ENCODE results near the gene PAX5. TPM values are rescaled to one million over a fixed set of nuclear protein-coding genes. Genes with fewer than 3 reads are reported as not detected.
A peak's percentile ranks its signal among the peaks of the same experiment; 100 is the strongest.

Gene PAX5
- total RNA-seq, 2 experiments from 2014 or later = 62.5 to 141 TPM

DNA sequence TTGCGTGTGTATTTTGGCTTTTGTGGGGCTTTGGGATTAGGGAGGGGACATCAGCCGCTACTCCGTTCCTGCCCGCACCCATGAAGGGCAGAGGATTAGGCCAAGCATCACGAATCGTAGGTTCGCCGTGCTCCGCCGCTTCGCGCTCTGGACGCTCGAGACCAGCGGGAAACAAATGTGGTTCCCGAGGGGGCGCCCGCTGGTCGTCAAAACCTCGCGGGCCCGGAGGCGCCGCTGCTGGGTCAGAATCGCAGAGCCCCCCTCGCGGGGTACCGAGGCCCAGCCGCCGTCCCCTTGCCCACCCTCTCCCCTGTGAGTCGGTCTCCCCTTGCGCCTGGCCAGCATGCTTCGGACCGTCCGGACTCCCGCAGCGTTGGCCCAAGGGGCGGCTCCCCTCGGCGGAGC lies 2.3 kb upstream of the PAX5 start:
- CTCF ChIA-PET (ENCODE audit: unreplicated experiment) = interaction anchor here (0.6 kb wide), 1 partner anchor 38 kb away, joined by 3 read pairs; no protein-coding TSS in a partner anchor

DNA sequence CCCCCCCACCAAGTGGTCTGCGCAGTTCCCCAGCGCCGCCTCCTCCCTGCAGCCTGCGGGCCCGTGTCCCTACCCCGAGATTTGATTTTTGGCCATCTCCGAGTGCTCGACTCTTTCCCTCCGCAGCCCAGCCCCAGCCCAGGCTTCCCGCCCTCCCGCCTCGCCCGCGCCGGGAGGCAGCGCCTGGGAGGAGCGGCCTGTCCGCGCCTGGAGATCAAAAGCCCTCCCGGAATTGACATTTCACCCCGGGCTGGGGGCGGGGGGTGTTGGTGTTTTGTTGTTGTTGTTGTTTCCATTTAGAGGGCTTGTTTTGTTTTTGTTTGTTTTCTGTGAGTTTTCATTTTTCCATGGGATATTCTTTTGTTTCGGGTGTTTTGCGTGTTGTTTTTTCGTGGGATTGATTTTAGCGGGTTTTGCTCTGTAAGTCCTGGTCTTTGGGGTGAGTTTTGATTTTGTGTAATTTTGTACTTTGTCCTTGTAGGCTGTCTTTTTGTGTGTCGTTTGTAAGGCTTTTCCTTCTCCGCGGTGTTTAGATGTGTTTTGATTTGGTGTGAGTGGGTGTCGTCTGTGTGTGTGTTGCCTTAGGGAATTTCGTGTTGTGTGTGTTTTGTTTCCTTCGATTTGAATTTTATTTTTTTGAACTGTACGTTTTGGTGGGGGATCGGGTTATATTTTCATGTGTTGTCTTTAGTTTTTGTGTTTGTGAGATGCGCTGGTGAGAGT lies 1.7 kb upstream of the PAX5 start:
- ChIA-PET POLR2A (interaction anchor here (0.7 to 7.6 kb wide), 16 partner anchors 31 to 339 kb away, joined by 3 to 119 read pairs (median 4); partner anchors contain the start of gene ZCCHC7), CTCF (ENCODE audit: unreplicated experiment) (no interaction called here)
- no peak for TF ChIP-seq EZH2phosphoT487 (IDR thresholded peaks at IDR 0.05; ENCODE audit: borderline replicate concordance, low read depth, low read length)
- TF ChIP-seq, protein P1, sequence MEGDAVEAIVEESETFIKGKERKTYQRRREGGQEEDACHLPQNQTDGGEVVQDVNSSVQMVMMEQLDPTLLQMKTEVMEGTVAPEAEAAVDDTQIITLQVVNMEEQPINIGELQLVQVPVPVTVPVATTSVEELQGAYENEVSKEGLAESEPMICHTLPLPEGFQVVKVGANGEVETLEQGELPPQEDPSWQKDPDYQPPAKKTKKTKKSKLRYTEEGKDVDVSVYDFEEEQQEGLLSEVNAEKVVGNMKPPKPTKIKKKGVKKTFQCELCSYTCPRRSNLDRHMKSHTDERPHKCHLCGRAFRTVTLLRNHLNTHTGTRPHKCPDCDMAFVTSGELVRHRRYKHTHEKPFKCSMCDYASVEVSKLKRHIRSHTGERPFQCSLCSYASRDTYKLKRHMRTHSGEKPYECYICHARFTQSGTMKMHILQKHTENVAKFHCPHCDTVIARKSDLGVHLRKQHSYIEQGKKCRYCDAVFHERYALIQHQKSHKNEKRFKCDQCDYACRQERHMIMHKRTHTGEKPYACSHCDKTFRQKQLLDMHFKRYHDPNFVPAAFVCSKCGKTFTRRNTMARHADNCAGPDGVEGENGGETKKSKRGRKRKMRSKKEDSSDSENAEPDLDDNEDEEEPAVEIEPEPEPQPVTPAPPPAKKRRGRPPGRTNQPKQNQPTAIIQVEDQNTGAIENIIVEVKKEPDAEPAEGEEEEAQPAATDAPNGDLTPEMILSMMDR (conservative IDR thresholded peaks at IDR 0.05; ENCODE audit: low read length) = no peak
- Histone ChIP-seq H3K4me2 (ENCODE audit: low read length) (peak overlapping the region; percentile 81), H3K36me3 (ENCODE audit: insufficient read depth, low read length) (peaks cover 15% of the 10 kb centered on the region), H3K9me3 (ENCODE audit: low read length) (no peaks in the 10 kb centered on the region), H3K4me1 (ENCODE audit: insufficient read depth, low read length, poor library complexity, severe bottlenecking) (peaks cover 64% of the 10 kb centered on the region), H3K79me2 (ENCODE audit: insufficient read depth, low read depth, low read length) (peaks cover 54% of the 10 kb centered on the region), H3K4me3 (ENCODE audit: low read depth, low read length, poor library complexity, severe bottlenecking) (peak overlapping the region; percentile 88), H3K27ac (ENCODE audit: low read depth, low read length, poor library complexity, severe bottlenecking) (peak overlapping the region; percentile 95), H2AFZ (ENCODE audit: low read length) (peak overlapping the region; percentile 30; the same call in 1 of the 2 replicates), H4K20me1 (ENCODE audit: insufficient read depth, low read length) (peaks cover 10% of the 10 kb centered on the region; the same call in 1 of the 2 replicates), H3K9me2 (ENCODE audit: insufficient read depth, low read length) (no peaks in the 10 kb centered on the region)
- intact Hi-C loops (cut with micrococcal nuclease; ENCODE audit: unreplicated experiment) = loop anchor here (2.0 kb wide), 3 partner anchors 85 to 375 kb away; partner anchors contain the start of gene ZCCHC7
- DNase-seq (ENCODE audit: low spot score) = peak; percentile 47
- TSS peak; percentile 48 for BruUV-seq (replicated peaks)

More for the DNA sequence above, 2.3 kb upstream of the PAX5 start:
- Histone ChIP-seq H3K79me2 (ENCODE audit: insufficient read depth, low read depth, low read length) (peaks cover 48% of the 10 kb centered on the region), H3K4me2 (ENCODE audit: low read length) (peak overlapping the region; percentile 81), H3K9me3 (ENCODE audit: low read length) (no peaks in the 10 kb centered on the region), H3K9me2 (ENCODE audit: insufficient read depth, low read length) (no peaks in the 10 kb centered on the region), H4K20me1 (ENCODE audit: insufficient read depth, low read length) (0 out of 2 replicates have a peak, but pooled peaks cover 4% of the 10 kb centered on the region), H3K4me3 (ENCODE audit: low read depth, low read length, poor library complexity, severe bottlenecking) (peak overlapping the region; percentile 88), H2AFZ (ENCODE audit: low read length) (peak overlapping the region; percentile 30; the same call in 1 of the 2 replicates), H3K27ac (ENCODE audit: low read depth, low read length, poor library complexity, severe bottlenecking) (peak overlapping the region; percentile 95), H3K4me1 (ENCODE audit: insufficient read depth, low read length, poor library complexity, severe bottlenecking) (peaks cover 63% of the 10 kb centered on the region), H3K36me3 (ENCODE audit: insufficient read depth, low read length) (peaks cover 11% of the 10 kb centered on the region)
- POLR2A ChIA-PET = interaction anchor here (0.7 to 7.6 kb wide), 17 partner anchors 30 to 339 kb away, joined by 3 to 119 read pairs (median 5); partner anchors contain the start of gene ZCCHC7
- intact Hi-C loops (cut with micrococcal nuclease; ENCODE audit: unreplicated experiment) = loop anchor here (2.0 kb wide), 1 partner anchor 84 kb away; the partner anchor contains the start of gene ZCCHC7
- TF ChIP-seq, protein P1 (conservative IDR thresholded peaks at IDR 0.05; ENCODE audit: low read length) = peak; percentile 65
- no peak for TF ChIP-seq EZH2phosphoT487 (IDR thresholded peaks at IDR 0.05; ENCODE audit: borderline replicate concordance, low read depth, low read length)
- peak; percentile 88 for DNase-seq (ENCODE audit: low spot score)
- BruUV-seq (replicated peaks) = no TSS peak
